ENCODE measurements around the gene GSE1. TPM values are rescaled to one million over a fixed set of nuclear protein-coding genes. Genes with fewer than 3 reads are reported as not detected.
A peak's percentile ranks its signal among the peaks of the same experiment; 100 is the strongest.

Gene GSE1
- total and polyA plus RNA-seq, 9 donors: 32.9 to 212 (median 91.4) TPM

- TF ChIP-seq POLR2A (IDR thresholded peaks at IDR 0.05): no peak
- no peak for TF ChIP-seq EP300 (IDR thresholded peaks at IDR 0.05)
- no peak for TF ChIP-seq CTCF (IDR thresholded peaks at IDR 0.05)
- H3K36me3 ChIP-seq: no peaks in the 10 kb centered on the region
- 40 to 54% (median 46%) methylated on average over 28 of the region's 28 CpGs for WGBS, 3 donors
- peak in 2 of 5 donors; percentile 48 to 59 for DNase-seq
- no peak overlapping the region for H3K27ac ChIP-seq
- H3K4me1 ChIP-seq (ENCODE audit: insufficient read depth): peaks cover 14% of the 10 kb centered on the region
- intact Hi-C loops (cut with DNase I): loop anchor here in 2 of 4 donors (10.0 kb wide), 3 partner anchors 222 to 502 kb away; partner anchors contain the start of gene CIBAR2 (in 1 of the 2)
- H3K9me3 ChIP-seq: no peaks in the 10 kb centered on the region
- H3K4me3 ChIP-seq: no peak overlapping the region
- no peaks in the 10 kb centered on the region for H3K27me3 ChIP-seq
Observed at GRCh38 chr16:85616607-85617321, 3.6 kb downstream of the GSE1 start.

- peaks cover 7% of the 10 kb centered on the region for H3K4me1 ChIP-seq (ENCODE audit: insufficient read depth)
- TF ChIP-seq POLR2A (IDR thresholded peaks at IDR 0.05) (no peak), EP300 (IDR thresholded peaks at IDR 0.05) (no peak), CTCF (IDR thresholded peaks at IDR 0.05) (no peak)
- H3K27ac ChIP-seq: no peak overlapping the region
- H3K27me3 ChIP-seq: no peaks in the 10 kb centered on the region
- H3K4me3 ChIP-seq: no peak overlapping the region
- intact Hi-C loops (cut with DNase I): loop anchor here in 2 of 4 donors (10.0 kb wide), 3 partner anchors 223 to 503 kb away; partner anchors contain the start of gene CIBAR2 (in 1 of the 2)
- DNase-seq: no peak
- H3K36me3 ChIP-seq: no peaks in the 10 kb centered on the region
- WGBS, 3 donors: 89 to 95% (median 92%) methylated on average over 7 of the region's 7 CpGs
- no peaks in the 10 kb centered on the region for H3K9me3 ChIP-seq
Observed at GRCh38 chr16:85617948-85618347, 4.8 kb downstream of the GSE1 start.

- Histone ChIP-seq H3K4me1 (ENCODE audit: insufficient read depth) (peaks cover 3% of the 10 kb centered on the region), H3K36me3 (no peaks in the 10 kb centered on the region), H3K27ac (no peak overlapping the region), H3K9me3 (no peaks in the 10 kb centered on the region), H3K27me3 (no peaks in the 10 kb centered on the region), H3K4me3 (no peak overlapping the region)
- WGBS, 3 donors: 97 to 98% (median 98%) methylated on average over 9 of the region's 9 CpGs
- intact Hi-C loops (cut with DNase I): loop anchor here in 2 of 4 donors (10.0 kb wide), 3 partner anchors 224 to 504 kb away; partner anchors contain the start of gene CIBAR2 (in 1 of the 2)
- DNase-seq: no peak
- TF ChIP-seq POLR2A (IDR thresholded peaks at IDR 0.05) (no peak), EP300 (IDR thresholded peaks at IDR 0.05) (no peak), CTCF (IDR thresholded peaks at IDR 0.05) (no peak)
Observed at GRCh38 chr16:85618521-85618920, 5.4 kb downstream of the GSE1 start.

- Histone ChIP-seq H3K9me3 (no peaks in the 10 kb centered on the region), H3K4me1 (ENCODE audit: insufficient read depth) (peaks cover 3% of the 10 kb centered on the region), H3K27me3 (no peaks in the 10 kb centered on the region), H3K4me3 (no peak overlapping the region), H3K27ac (no peak overlapping the region), H3K36me3 (no peaks in the 10 kb centered on the region)
- WGBS, 3 donors: 93 to 94% (median 94%) methylated on average over 26 to 28 of the region's 28 CpGs
- TF ChIP-seq EP300 (IDR thresholded peaks at IDR 0.05): no peak
- no peak for TF ChIP-seq CTCF (IDR thresholded peaks at IDR 0.05)
- TF ChIP-seq POLR2A (IDR thresholded peaks at IDR 0.05): no peak
- intact Hi-C loops (cut with DNase I): loop anchor here in 2 of 4 donors (10.0 kb wide), 3 partner anchors 224 to 504 kb away; partner anchors contain the start of gene CIBAR2 (in 1 of the 2)
- no peak for DNase-seq
Observed at GRCh38 chr16:85619101-85619891, 6.2 kb downstream of the GSE1 start.
